Activated naive CD8-positive, alpha-beta T cell treated with anti-CD3 and anti-CD28 coated beads for 36 hours (primary cell): ENCODE results near the gene MARCO. TPM values are rescaled to one million over a fixed set of nuclear protein-coding genes. Genes with fewer than 3 reads are reported as not detected.

Experiments
- DNase-seq: peaks from one replicate; pipeline ENCODE4 v3.0.0; 2021
- H3K27ac Mint-ChIP-seq: one replicate; pipeline ENCODE4 v1.8.0; 2022; ENCODE audit warnings: mild to moderate bottlenecking, moderate library complexity, mixed read lengths
- H3K27me3 Mint-ChIP-seq: one replicate; pipeline ENCODE4 v1.8.0; 2022; ENCODE audit warnings: mild to moderate bottlenecking, mixed read lengths
- H3K36me3 Mint-ChIP-seq: one replicate; pipeline ENCODE4 v1.8.0; 2021; ENCODE audit warnings: mild to moderate bottlenecking, mixed read lengths
- H3K4me1 Mint-ChIP-seq: one replicate; pipeline ENCODE4 v1.8.0; 2021; ENCODE audit warnings: mixed read lengths
- H3K4me3 Mint-ChIP-seq: one replicate; pipeline ENCODE4 v1.8.0; 2022; ENCODE audit warnings: mild to moderate bottlenecking, moderate library complexity, mixed read lengths
- H3K9me3 Mint-ChIP-seq: one replicate; pipeline ENCODE4 v1.8.0; 2022; ENCODE audit warnings: mixed read lengths
- total RNA-seq, 2 experiments: library from RNA; stranded (reverse); gene quantifications; one replicate each; pipeline ENCODE4 v1.2.3, GENCODE V29; 2021

Gene MARCO
- total RNA-seq, 2 experiments from 2014 or later = not detected

GRCh38 chr2:118914721-118915453 is 27.1 kb upstream of the MARCO start:
- no peaks in the 10 kb centered on the region for H3K36me3 Mint-ChIP-seq
- no peak for DNase-seq
- no peak overlapping the region for H3K27ac Mint-ChIP-seq
- no peak overlapping the region for H3K4me3 Mint-ChIP-seq
- no peaks in the 10 kb centered on the region for H3K27me3 Mint-ChIP-seq
- H3K4me1 Mint-ChIP-seq = no peaks in the 10 kb centered on the region
- no peaks in the 10 kb centered on the region for H3K9me3 Mint-ChIP-seq

GRCh38 chr2:118918017-118918416 is 24.0 kb upstream of the MARCO start:
- Mint-ChIP-seq H3K9me3 (no peaks in the 10 kb centered on the region), H3K4me1 (peaks cover 4% of the 10 kb centered on the region), H3K27me3 (peaks cover 6% of the 10 kb centered on the region), H3K27ac (no peak overlapping the region), H3K4me3 (no peak overlapping the region), H3K36me3 (no peaks in the 10 kb centered on the region)
- DNase-seq = no peak

GRCh38 chr2:118921646-118922045 is 20.3 kb upstream of the MARCO start:
- Mint-ChIP-seq H3K4me1 (peaks cover 4% of the 10 kb centered on the region), H3K9me3 (no peaks in the 10 kb centered on the region), H3K4me3 (no peak overlapping the region), H3K36me3 (no peaks in the 10 kb centered on the region), H3K27me3 (peaks cover 12% of the 10 kb centered on the region), H3K27ac (no peak overlapping the region)
- no peak for DNase-seq

GRCh38 chr2:118922254-118922653 is 19.7 kb upstream of the MARCO start:
- peaks cover 4% of the 10 kb centered on the region for H3K4me1 Mint-ChIP-seq
- no peak for DNase-seq
- peaks cover 12% of the 10 kb centered on the region for H3K27me3 Mint-ChIP-seq
- no peak overlapping the region for H3K4me3 Mint-ChIP-seq
- H3K36me3 Mint-ChIP-seq = no peaks in the 10 kb centered on the region
- H3K9me3 Mint-ChIP-seq = no peaks in the 10 kb centered on the region
- no peak overlapping the region for H3K27ac Mint-ChIP-seq

- Mint-ChIP-seq H3K4me1 (peaks cover 4% of the 10 kb centered on the region), H3K36me3 (no peaks in the 10 kb centered on the region), H3K27me3 (peaks cover 12% of the 10 kb centered on the region), H3K9me3 (no peaks in the 10 kb centered on the region), H3K27ac (no peak overlapping the region), H3K4me3 (no peak overlapping the region)
- no peak for DNase-seq
These were observed 18.6 kb upstream of the MARCO start for GRCh38 chr2:118923371-118923770.

- H3K27ac Mint-ChIP-seq = no peak overlapping the region
- no peak for DNase-seq
- no peaks in the 10 kb centered on the region for H3K36me3 Mint-ChIP-seq
- H3K9me3 Mint-ChIP-seq = peaks cover 4% of the 10 kb centered on the region
- peaks cover 4% of the 10 kb centered on the region for H3K4me1 Mint-ChIP-seq
- peaks cover 12% of the 10 kb centered on the region for H3K27me3 Mint-ChIP-seq
- H3K4me3 Mint-ChIP-seq = no peak overlapping the region
These were observed 16.5 kb upstream of the MARCO start for GRCh38 chr2:118925476-118925875.

GRCh38 chr2:118925981-118926380 is 16.0 kb upstream of the MARCO start:
- no peak for DNase-seq
- H3K4me3 Mint-ChIP-seq = no peak overlapping the region
- H3K27ac Mint-ChIP-seq = no peak overlapping the region
- H3K9me3 Mint-ChIP-seq = peaks cover 6% of the 10 kb centered on the region
- peaks cover 12% of the 10 kb centered on the region for H3K27me3 Mint-ChIP-seq
- H3K36me3 Mint-ChIP-seq = no peaks in the 10 kb centered on the region
- H3K4me1 Mint-ChIP-seq = peaks cover 4% of the 10 kb centered on the region

GRCh38 chr2:118929059-118929458 is 12.9 kb upstream of the MARCO start:
- no peak for DNase-seq
- no peaks in the 10 kb centered on the region for H3K27me3 Mint-ChIP-seq
- no peak overlapping the region for H3K27ac Mint-ChIP-seq
- peaks cover 17% of the 10 kb centered on the region for H3K9me3 Mint-ChIP-seq
- no peak overlapping the region for H3K4me3 Mint-ChIP-seq
- no peaks in the 10 kb centered on the region for H3K4me1 Mint-ChIP-seq
- H3K36me3 Mint-ChIP-seq = peaks cover 2% of the 10 kb centered on the region

- DNase-seq = no peak
- Mint-ChIP-seq H3K27ac (no peak overlapping the region), H3K36me3 (peaks cover 2% of the 10 kb centered on the region), H3K9me3 (peaks cover 17% of the 10 kb centered on the region), H3K4me3 (no peak overlapping the region), H3K4me1 (no peaks in the 10 kb centered on the region), H3K27me3 (no peaks in the 10 kb centered on the region)
These were observed 9.0 kb upstream of the MARCO start for GRCh38 chr2:118932949-118933348.

- Mint-ChIP-seq H3K27ac (no peak overlapping the region), H3K4me3 (no peak overlapping the region), H3K9me3 (peaks cover 11% of the 10 kb centered on the region), H3K4me1 (peaks cover 7% of the 10 kb centered on the region), H3K36me3 (peaks cover 2% of the 10 kb centered on the region), H3K27me3 (no peaks in the 10 kb centered on the region)
- no peak for DNase-seq
These were observed 5.7 kb upstream of the MARCO start for GRCh38 chr2:118936306-118936705.

- DNase-seq = no peak
- Mint-ChIP-seq H3K9me3 (peaks cover 10% of the 10 kb centered on the region), H3K36me3 (peaks cover 2% of the 10 kb centered on the region)
These were observed 5.1 kb upstream of the MARCO start for GRCh38 chr2:118936936-118937335.

GRCh38 chr2:118937817-118938216 is 4.2 kb upstream of the MARCO start:
- H3K9me3 Mint-ChIP-seq = peaks cover 8% of the 10 kb centered on the region

More at GRCh38 chr2:118936936-118937335, 5.1 kb upstream of the MARCO start:
- Mint-ChIP-seq H3K4me1 (peaks cover 7% of the 10 kb centered on the region), H3K27ac (no peak overlapping the region), H3K27me3 (no peaks in the 10 kb centered on the region), H3K4me3 (no peak overlapping the region)

GRCh38 chr2:118939994-118940393 is 2.0 kb upstream of the MARCO start:
- H3K4me1 Mint-ChIP-seq = peaks cover 7% of the 10 kb centered on the region
- no peak for DNase-seq
- H3K27me3 Mint-ChIP-seq = no peaks in the 10 kb centered on the region
- no peaks in the 10 kb centered on the region for H3K36me3 Mint-ChIP-seq
- no peaks in the 10 kb centered on the region for H3K9me3 Mint-ChIP-seq
- H3K27ac Mint-ChIP-seq = no peak overlapping the region
- no peak overlapping the region for H3K4me3 Mint-ChIP-seq

More at GRCh38 chr2:118937817-118938216, 4.2 kb upstream of the MARCO start:
- no peak overlapping the region for H3K27ac Mint-ChIP-seq
- H3K27me3 Mint-ChIP-seq = no peaks in the 10 kb centered on the region
- no peak for DNase-seq
- peaks cover 2% of the 10 kb centered on the region for H3K36me3 Mint-ChIP-seq
- no peak overlapping the region for H3K4me3 Mint-ChIP-seq
- H3K4me1 Mint-ChIP-seq = peaks cover 7% of the 10 kb centered on the region

- H3K36me3 Mint-ChIP-seq = no peaks in the 10 kb centered on the region
- no peak for DNase-seq
- no peaks in the 10 kb centered on the region for H3K27me3 Mint-ChIP-seq
- H3K27ac Mint-ChIP-seq = no peak overlapping the region
- peaks cover 7% of the 10 kb centered on the region for H3K4me1 Mint-ChIP-seq
- no peaks in the 10 kb centered on the region for H3K9me3 Mint-ChIP-seq
- H3K4me3 Mint-ChIP-seq = no peak overlapping the region
These were observed 1.4 kb upstream of the MARCO start for GRCh38 chr2:118940486-118941120.

GRCh38 chr2:118943286-118943685 is 1.3 kb downstream of the MARCO start:
- no peak for DNase-seq
- no peak overlapping the region for H3K4me3 Mint-ChIP-seq
- H3K36me3 Mint-ChIP-seq = no peaks in the 10 kb centered on the region

GRCh38 chr2:118945881-118946280 is 3.9 kb downstream of the MARCO start:
- H3K9me3 Mint-ChIP-seq = no peaks in the 10 kb centered on the region

More at GRCh38 chr2:118943286-118943685, 1.3 kb downstream of the MARCO start:
- Mint-ChIP-seq H3K27me3 (no peaks in the 10 kb centered on the region), H3K9me3 (no peaks in the 10 kb centered on the region), H3K27ac (no peak overlapping the region), H3K4me1 (peaks cover 7% of the 10 kb centered on the region)

More at GRCh38 chr2:118945881-118946280, 3.9 kb downstream of the MARCO start:
- H3K36me3 Mint-ChIP-seq = no peaks in the 10 kb centered on the region
- H3K4me3 Mint-ChIP-seq = no peak overlapping the region
- no peak for DNase-seq
- peaks cover 2% of the 10 kb centered on the region for H3K4me1 Mint-ChIP-seq
- no peaks in the 10 kb centered on the region for H3K27me3 Mint-ChIP-seq
- no peak overlapping the region for H3K27ac Mint-ChIP-seq
